ENCODE data around the gene CPXM2.

The CPXM2 gene

DNA sequence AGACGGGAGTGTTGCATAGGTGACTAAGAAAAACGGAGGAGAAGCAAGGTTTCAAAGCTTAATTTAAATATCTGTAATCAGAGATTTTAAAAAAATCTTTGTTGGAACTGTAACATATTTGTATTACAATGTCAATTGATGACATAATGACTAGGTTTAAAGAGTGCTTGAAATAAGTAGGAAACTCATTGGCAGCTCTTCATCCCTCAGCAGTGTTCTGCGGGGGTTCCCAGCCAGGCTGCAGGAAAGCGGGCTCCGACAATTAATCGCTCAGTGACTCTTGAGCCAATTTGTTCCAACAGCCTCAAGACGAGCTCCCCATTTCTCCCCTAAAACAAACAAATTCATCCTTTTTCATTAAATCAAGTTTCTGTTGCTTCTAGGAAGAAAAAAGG lies 22.6 kb downstream of the CPXM2 start:
- no peak for DNase-seq (ENCODE audit: low spot score)

DNA sequence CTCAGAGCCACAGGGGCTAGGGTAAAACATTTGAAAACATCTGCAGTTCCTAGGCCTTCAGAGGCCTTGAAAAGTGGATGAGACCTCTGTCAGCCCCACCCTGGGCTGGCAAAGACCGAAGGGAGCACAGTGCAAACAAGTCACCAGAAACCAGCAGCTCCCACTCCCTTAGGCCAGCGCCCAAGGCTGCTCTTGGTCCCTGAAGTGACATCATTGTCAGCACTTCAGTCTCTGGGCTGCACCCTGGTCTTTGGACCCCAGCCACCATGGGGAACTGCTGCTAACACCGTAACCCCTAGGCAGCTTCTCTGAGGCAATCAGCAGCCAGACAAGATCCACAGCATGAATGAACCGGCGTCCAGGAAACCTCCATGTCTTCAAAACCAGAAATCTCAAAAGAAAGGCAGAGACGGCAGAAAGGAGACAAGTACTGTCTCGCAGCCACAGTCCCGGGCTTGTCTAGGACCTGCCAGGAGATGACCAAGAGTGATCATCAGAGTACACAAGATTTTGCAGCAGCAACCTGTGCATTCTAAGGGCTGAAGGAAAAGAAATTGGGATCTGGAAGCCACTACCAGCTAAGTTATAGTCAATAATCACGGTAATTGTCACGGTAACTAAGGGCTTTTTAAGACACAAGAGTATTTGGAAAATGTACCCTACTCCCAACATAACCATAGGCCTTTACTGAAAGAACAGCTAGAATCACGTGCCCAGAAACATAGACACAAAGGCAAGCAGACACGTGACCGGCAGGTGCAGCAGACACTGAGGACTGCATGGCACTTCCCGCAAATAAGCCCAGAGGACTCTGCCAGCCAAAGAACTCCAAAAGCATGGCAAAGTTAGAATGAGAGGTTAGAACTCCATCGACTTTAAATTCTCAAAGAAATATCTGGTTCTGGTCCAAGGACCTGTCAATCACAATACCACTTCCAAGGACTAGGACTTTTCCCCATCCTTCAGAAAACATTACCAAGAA lies 23.3 kb downstream of the CPXM2 start:
- DNase-seq (ENCODE audit: low spot score): no peak

DNA sequence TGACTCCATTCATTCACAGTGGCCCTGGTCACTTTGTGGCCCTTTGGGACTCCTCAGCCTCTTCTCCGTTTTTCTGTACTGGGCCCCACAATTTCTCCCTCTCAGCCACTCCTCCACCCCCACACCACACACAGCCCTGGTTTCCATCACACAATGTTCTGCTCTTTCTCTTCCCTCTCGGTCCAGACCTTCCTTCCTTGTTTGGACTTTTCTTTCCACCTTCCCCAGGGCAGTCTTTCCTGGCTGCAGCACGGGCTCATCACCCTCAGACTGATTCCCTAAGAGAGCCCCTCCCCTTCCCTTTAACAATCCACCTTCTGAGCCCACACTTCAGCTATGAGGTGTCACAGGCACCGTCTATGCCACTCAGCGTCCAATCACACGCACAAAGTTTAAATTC lies 25.7 kb downstream of the CPXM2 start:
- no peak for DNase-seq (ENCODE audit: low spot score)

DNA sequence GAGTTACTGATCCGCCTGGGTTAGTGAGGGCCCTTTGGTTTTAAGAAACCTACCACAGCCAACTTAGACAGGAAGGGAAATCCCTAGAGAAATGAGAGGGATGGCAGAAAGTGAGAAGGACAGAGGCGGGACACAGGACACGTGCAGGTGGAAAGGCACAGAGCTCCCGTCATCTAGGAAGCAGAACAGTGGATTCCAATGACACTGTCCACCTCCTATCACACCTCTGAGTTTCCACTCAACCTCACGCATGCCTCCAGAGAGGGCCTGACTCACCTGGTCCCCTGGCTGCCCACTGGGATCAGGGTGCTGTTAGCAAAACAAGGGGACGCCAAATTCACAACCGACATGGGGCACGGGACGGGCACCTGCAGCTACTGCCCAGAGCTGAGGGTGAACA lies 26.3 kb downstream of the CPXM2 start:
- no peak for DNase-seq (ENCODE audit: low spot score)

DNA sequence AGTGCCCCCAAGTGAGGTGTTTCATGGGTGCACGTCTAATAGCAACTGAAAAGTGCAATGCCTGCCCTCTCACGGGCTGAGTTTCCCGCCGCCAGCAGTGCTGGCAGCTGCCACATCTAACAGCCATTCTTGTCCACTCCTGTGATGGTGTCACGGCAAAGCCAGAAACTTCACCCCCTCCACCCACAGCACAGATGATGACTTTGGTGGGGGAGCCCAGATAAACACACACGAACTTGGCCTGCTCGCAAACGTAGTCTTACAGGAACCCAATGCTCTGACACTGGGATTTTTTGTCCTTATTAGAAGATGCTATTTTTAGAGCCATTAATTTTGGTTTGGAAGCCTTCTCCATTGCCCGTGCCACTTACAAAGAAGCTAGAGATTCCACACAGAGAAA lies 26.7 kb downstream of the CPXM2 start:
- DNase-seq (ENCODE audit: low spot score): no peak

DNA sequence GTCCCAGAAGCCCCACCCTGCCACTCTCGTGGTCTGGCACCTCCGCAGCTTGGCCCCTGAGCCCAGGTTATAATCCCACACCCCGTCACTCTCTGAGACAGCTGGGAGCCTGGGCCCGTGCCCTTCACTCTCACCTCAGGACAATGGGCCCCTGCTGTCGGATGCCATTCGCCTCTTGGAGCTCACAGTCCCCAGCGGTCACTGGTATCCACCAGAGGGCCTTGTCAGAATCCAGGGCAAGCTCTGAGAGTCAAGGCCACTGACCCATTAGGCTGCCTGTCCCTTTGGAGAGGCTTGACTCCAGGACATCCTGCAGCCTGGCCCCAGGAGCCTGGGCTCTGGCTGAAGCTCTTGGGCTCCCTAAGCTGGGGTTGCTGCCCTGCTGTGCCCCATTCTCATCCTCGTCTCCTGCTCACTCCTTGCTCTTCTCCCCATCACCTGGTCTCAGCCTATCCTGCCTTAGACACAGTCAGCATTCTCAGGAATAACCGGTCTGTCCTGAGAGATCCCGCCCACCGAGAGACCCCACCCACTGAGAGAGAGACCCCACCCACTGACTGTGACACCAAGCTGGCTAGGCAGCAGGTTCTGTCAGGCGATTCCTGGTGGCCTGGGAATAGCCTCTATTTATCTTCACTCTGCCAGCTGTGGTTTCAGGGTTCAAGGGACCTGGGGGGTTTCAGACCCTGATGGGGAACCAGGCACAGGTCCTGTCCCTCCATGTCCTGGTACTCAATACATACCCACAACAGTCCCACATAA lies 27.7 kb downstream of the CPXM2 start:
- DNase-seq (ENCODE audit: low spot score): no peak

DNA sequence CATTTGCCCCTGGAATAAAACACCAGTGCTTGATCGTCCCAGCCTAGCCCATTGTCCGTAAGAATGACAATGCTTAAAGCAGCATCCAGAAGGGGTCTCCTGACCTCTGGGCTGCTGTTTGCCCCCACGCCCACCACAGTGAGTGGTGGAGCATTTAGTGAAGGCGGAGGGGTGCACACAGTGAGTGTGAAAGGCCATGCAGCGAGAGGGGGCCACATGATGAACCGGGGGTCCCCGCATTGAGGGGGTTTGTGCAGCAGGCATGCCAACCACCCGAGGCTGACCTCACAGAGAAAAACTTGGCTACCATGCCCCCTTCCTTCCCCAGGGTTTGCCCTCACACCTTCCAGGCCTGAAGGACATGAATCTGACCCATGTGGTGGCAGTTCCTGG lies 28.4 kb downstream of the CPXM2 start:
- DNase-seq (ENCODE audit: low spot score): no peak

DNA sequence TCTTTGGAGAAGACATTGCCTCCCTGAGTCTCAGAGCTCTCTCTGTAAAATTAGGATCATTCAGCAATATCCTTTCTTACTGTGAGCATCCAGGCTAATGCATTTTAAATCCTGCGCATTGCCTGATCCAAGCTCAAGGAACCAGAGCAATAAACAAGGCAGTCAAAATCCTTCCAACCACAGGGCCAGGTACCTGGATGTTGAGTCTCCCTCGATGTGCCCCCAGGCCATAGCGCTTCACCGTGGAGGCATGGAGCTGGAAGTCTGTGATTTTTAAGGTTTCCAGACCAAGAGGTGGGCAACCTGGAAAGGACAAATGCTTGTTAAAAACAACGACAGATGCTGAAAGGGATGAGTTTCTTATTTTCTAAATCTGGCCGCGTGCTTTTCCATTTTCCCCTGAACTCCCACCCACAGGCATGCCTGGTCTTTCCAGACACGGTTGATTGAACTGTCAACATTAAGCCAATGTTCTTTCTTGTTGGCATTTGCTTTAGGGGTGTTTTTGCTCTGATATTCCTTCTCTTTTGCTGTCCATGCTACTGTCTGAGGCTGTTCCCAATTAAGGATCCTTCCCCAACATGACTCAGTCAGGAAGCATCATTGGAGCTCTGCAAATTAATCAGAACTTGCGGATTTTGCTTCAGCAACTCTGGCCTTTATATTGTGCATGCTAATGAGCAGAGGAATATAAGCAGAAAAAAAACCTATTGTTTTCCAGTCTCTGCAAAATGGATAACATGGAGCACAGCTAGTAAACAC lies 29.0 kb downstream of the CPXM2 start:
- peak; percentile 84 for DNase-seq (ENCODE audit: low spot score)

DNA sequence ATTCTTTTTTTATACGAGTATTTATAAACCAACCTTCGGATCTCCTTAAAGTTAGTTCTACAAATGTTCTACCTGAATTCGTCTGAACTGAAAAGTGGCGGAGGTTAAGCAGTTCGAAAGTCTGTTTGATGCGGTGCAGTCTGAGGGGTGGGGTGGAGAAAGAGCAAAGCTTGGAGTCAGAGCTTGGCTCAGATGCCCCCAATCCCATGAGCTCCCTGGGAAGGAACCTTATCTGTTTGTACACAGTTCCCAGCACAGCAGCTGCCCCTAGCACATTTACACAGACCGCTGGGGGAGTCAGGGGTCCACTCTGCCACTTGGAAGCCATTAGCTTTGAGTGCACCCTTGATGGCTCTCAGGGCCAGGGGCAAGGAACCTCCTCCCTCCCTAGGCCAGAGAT lies 30.8 kb downstream of the CPXM2 start:
- no peak for DNase-seq (ENCODE audit: low spot score)

DNA sequence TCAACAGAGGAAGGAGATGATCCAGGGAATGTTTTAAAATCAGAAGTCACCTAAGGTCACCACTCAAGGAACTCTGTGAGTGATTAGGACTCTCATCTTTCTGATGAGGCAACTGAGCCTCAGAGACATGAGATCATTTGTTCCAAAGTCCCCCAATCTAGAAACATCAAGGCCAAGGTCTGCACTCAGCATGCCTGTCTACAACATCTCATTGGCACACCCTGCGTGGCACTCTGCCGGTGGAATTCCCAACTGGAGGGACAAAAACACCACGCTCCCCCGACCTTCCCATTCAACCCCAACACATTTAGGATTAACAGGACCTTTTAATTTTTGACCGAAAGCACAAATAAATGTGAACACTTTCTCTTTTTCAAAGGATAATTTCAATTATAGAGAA lies 31.4 kb downstream of the CPXM2 start:
- no peak for DNase-seq (ENCODE audit: low spot score)

DNA sequence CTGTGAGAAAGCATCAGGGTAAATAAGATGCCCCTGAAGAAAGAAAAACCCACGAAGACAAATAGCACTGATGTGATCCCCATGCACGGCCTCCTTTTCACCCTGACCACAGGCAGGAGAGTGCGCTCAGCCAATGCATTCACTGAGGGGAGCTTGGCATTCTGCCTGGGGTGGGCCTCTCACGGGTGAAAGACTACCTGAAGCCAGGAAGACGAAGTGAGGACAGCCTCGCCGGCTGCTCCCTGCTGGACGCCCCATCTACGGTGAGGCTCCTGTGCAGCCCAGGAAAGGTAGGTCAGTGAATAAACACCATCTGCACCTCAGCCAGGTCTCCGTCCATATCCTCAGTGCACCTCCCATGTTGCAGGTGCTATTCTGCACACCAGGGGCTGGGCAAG lies 32.0 kb downstream of the CPXM2 start:
- DNase-seq (ENCODE audit: low spot score): no peak

DNA sequence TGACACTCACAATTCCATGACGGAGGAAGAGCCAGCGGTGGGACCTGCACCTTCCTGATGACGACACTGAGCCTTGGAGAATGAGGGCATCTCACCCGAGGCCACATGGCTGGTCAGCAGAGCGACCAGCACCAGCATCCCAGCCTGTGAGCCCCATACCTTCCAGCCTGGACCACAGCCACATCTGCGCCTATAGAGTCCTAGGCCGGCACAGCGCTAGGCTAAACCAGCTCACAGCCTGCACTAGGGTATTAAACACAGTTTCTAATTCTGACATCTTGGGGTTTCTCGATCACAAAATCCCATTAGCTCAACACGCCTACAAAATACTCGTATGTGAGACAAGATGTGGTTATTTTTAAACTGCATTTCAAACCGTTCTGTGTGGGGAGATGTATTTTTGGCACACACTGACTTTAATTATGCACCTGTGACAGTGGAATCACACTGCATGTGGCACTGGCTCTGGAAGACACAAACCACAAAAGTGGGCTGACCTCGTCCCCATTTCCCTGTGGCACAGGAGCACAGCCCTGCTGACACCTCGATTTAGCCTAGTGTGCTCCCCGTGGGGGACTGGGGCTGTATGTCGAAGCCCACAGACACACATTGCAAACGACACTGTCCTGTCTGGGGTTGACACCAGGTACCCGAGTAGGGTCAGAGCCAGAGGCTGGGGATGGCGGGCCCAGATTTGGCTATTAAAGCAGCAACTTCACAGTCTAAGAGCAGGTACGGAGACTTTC lies 32.5 kb downstream of the CPXM2 start:
- no peak for DNase-seq (ENCODE audit: low spot score)

DNA sequence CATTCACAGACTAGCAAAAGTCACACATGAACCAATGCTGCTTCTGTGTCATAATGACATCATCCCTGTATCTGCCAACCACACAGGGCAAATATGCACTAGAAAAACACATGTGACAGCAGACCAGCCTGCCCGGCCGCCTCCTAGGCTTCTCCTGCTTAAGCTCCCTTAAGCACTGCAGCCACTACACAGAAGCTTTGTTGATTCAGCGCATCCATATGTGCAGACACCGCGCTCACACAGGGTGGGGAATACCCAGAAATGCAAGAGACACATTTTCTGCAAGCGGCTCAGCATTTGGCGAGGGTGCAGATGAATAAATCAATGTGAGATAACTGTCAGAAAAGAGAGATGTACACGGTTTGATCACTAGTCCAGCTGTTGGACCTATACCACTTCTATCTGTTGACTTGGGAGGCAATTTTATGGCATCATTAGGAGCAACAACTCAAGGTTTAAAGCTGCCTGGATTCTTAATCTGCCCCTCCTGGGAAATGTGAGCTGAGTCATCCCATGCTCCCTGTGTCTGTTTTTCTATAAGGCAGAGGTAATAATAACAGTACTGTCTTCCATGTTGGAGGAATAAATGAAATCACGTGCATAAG lies 33.4 kb downstream of the CPXM2 start:
- DNase-seq (ENCODE audit: low spot score): peak; percentile 80

DNA sequence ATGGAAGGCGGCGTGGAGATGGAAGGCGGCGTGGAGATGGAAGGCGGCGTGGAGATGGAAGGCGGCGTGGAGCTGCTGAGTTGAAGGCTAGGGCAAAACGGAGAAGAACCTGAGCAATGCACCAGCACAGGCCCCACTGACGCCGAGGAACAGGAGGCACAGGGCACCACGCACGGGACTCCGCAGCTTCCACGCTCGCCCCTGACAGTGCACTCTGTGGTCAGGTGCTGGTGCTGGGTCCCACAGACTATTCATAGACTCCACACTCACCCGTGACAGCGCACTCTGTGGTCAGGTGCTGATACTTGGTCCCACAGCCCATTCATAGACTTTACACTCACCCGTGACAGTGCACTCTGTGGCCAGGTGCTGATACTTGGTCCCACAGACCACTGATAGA lies 34.0 kb downstream of the CPXM2 start:
- DNase-seq (ENCODE audit: low spot score): no peak

DNA sequence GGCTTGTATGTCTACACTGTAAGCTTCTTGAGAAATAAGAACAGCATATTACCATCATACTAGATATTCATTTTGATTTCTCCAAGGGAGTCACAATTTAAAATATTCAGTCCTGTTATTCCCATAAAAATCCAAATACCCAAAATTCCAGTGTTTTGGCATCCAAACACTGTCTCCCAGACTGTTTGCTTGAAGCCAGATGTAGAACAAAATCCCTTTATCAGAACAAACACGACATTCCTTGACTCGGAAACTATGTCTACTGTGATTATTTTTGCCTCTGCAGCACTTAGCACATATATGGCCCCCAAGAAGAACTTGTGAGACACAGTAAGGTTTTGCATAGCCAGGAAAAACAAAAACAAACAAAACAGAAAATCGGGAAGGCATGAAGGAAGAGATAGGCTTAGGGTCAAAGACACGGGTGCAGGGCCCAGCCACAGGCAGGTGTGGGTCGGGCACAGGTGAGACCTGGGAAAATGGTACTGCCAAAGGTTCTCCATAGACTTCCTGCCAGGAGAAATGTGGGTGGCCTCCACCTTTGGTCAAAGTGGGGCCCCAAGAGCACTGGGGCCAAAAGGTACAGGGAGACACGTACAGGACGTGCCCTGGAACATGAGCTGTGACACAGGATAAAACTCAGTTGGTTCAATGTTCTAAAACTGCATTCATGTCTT lies 36.5 kb downstream of the CPXM2 start:
- DNase-seq (ENCODE audit: low spot score): peak; percentile 41

DNA sequence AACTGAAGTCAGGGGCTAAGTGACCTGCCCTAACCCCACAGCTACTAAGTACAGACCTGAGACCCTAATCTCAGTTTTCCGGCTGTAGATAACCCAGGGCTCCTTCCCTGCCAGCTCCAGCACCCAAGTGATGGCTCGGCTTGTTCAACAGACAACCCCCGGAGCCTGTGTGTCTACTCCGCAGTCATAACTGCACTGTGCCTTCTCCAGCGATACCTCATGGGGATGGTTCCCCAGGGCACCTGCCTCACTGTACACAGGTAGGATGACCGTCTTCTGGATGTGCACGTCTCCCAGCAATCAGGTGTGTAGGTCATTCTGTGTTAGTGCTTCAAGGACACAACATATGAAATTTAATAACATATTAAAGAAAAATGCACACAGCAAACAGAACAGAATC lies 37.1 kb downstream of the CPXM2 start:
- DNase-seq (ENCODE audit: low spot score): no peak

DNA sequence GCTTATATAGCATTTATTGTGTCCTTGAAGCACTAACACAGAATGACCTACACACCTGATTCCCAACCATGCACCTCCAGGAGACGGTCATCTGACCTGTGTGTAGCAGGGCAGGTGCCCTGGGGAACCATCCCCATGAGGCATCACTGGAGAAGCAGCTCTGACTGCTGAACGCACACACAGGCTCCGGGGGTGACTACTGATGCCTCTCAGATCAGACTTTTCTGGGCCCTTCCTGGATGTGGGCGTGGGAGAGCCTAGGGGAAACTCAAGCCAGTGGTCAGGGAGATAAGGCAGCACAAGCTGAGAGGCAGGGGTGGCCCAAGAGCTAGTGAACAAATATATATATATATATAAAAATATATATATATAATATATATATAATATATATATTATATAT lies 37.6 kb downstream of the CPXM2 start:
- no peak for DNase-seq (ENCODE audit: low spot score)

DNA sequence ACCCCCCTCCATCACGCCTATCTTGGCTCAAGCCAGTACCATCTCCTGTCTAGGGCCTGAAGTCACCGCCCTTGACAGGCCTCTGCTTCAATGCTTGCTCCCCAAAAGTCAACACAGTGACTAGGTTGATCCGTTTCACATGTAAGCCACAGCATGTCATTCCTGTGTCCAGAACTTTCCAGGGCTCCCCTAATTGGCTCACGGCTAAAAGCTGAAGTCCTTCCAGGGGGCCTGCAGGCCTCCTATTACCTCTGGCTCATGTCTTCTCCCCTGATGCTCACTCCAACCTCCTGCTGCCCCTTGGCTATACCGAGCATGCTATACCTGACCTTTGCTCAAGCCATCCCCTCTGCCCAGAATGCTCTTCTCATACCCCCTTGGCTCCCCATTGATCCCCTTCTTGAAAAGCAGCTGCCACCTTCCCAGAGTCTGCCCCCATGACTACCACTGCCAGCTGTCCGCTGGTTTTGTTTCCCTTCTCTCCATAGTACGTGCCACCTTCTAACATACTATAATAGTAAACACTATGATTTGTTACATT lies 39.1 kb downstream of the CPXM2 start:
- no peak for DNase-seq (ENCODE audit: low spot score)

DNA sequence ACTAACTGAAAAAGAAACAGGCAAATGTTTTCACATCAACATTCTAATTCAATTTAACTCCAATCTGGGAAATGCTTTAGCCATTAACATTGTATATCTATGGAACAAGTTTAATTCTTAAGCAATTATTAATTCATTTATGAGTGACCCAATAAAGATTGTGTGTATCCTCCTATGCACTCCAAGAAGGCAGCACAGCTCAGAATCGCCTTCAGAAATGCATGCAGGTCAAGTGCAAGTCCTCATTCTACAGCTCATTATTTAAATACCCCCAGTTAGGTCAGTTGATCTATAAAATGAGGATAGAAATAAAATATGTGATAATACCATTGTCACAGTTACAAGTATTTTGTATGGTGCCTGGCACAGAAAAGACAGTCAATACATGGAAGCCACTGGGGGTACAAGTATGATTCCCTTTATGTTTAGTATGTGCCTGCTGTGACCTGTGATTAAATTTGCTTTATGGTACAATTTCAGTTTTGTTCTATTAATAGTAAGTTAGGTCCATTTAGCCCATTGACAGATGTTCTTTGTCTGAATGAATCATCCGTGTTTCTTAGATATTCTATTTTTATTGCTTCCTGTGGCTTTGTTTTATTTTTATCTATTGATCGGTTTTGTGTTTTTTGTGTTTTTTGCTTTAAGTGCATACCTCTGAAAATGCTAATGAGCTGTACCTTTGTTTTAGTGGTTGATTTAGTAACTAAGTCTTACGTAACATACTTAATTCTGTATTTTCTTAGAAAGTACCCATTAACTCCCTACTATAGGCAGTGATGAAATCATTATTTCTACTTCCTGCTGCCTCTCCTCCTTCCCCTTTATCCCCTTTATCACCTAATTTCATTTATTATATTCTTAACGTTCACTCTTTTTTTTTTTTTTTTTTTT lies 42.8 kb downstream of the CPXM2 start:
- no peak for DNase-seq (ENCODE audit: low spot score)
